Measurements from ENCODE around the gene SNRPA. TPM values are rescaled to one million over a fixed set of nuclear protein-coding genes. Genes with fewer than 3 reads are reported as not detected.
A peak's percentile ranks its signal among the peaks of the same experiment; 100 is the strongest.

The SNRPA gene
- total and polyA plus RNA-seq, 4 donors = 44.5 to 77.4 (median 58.6) TPM

DNA sequence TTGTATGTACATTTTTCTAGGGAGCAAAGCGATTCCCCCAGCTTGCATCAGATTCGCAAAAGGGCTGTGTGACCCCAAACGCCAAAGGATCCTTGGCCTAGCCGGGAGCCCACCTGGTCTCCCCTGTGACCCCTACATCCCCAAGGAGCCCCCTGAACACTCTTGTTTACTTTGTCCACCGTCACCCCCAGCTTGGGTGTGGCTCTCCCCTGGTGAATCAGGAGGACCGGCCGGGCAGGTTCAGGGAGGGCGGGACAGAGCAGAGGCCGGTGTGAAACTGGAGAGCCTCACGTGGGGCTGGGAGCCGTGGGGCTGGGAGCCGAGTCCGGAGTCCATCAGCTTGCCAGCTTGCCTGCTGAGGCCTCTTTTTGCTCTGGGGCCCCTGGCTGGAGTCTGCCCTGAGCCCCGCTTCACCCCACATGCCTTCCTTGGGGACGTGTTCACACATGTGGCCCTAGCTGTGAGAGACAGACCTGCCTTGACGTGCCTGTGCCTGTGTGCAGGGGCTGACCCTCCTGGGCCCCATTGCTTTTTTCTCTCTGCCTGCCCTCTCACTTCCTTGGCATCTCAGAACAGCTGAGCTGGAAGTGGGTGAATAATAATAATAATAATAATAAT lies 32.1 kb upstream of the SNRPA start:
- H3K4me3 ChIP-seq = peak overlapping the region; percentile 79
- peak overlapping the region; percentile 74 to 92 for H3K9ac ChIP-seq (ENCODE audit: insufficient read depth in 1 of 2, low read length in 2 of 2)
- WGBS, 2 donors = 18 to 31% methylated on average over 16 of the region's 16 CpGs
- ATAC-seq (ENCODE audit: insufficient read depth, low FRiP score) = no peak
- peak overlapping the region; percentile 93 to 95 for H3K27ac ChIP-seq (ENCODE audit: low read depth in 1 of 2, low read length in 1 of 2)
- no peaks in the 10 kb centered on the region for H3K27me3 ChIP-seq (ENCODE audit: control insufficient read depth in 3 of 3, insufficient read depth in 3 of 3, low read length in 2 of 3)
- H3K9me3 ChIP-seq (ENCODE audit: control insufficient read depth in 4 of 4, insufficient read depth in 3 of 4, low read length in 3 of 4) = no peaks in the 10 kb centered on the region
- peaks cover 0 to 8% (median under 1%) of the 10 kb centered on the region in 4 donors for H3K36me3 ChIP-seq (ENCODE audit: control insufficient read depth in 4 of 4, insufficient read depth in 4 of 4, low read length in 4 of 4)
- peaks cover 13 to 47% (median 20%) of the 10 kb centered on the region in 5 donors for H3K4me1 ChIP-seq (ENCODE audit: control insufficient read depth in 5 of 5, insufficient read depth in 5 of 5, low read length in 5 of 5)
- peak; percentile 32 to 54 (median 51) for DNase-seq
- TF ChIP-seq, protein P1, sequence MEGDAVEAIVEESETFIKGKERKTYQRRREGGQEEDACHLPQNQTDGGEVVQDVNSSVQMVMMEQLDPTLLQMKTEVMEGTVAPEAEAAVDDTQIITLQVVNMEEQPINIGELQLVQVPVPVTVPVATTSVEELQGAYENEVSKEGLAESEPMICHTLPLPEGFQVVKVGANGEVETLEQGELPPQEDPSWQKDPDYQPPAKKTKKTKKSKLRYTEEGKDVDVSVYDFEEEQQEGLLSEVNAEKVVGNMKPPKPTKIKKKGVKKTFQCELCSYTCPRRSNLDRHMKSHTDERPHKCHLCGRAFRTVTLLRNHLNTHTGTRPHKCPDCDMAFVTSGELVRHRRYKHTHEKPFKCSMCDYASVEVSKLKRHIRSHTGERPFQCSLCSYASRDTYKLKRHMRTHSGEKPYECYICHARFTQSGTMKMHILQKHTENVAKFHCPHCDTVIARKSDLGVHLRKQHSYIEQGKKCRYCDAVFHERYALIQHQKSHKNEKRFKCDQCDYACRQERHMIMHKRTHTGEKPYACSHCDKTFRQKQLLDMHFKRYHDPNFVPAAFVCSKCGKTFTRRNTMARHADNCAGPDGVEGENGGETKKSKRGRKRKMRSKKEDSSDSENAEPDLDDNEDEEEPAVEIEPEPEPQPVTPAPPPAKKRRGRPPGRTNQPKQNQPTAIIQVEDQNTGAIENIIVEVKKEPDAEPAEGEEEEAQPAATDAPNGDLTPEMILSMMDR (IDR thresholded peaks at IDR 0.05; ENCODE audit: control extremely low read depth, extremely low read depth) = no peak

DNA sequence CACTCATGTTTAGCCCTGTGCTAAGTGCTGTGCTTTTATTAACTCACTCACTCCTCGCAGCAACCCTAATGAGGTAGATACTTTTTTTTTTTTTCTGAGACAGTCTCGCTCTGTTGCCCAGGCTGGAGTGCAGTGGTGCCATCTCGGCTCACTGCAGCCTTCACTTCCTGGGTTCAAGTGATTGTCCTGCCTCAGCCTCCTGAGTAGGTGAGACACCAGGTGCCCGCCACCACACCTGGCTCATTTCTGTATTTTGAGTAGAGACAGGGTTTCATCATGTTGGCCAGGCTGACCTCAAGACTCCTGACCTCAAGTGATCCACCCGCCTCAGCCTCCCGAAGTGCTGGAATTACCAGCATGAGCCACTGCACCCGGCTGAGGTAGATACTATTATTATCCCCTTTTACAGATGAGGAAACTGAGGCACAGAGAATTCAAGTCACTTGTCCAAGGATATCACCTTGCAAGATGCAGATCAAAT lies 31.5 kb upstream of the SNRPA start:
- H3K9me3 ChIP-seq (ENCODE audit: control insufficient read depth in 4 of 4, insufficient read depth in 3 of 4, low read length in 3 of 4) = no peaks in the 10 kb centered on the region
- peaks cover 13 to 43% (median 20%) of the 10 kb centered on the region in 5 donors for H3K4me1 ChIP-seq (ENCODE audit: control insufficient read depth in 5 of 5, insufficient read depth in 5 of 5, low read length in 5 of 5)
- WGBS, 2 donors = 48 to 74% methylated on average over 7 of the region's 7 CpGs
- no peak for ATAC-seq (ENCODE audit: insufficient read depth, low FRiP score)
- no peaks in the 10 kb centered on the region for H3K27me3 ChIP-seq (ENCODE audit: control insufficient read depth in 3 of 3, insufficient read depth in 3 of 3, low read length in 2 of 3)
- H3K36me3 ChIP-seq (ENCODE audit: control insufficient read depth in 4 of 4, insufficient read depth in 4 of 4, low read length in 4 of 4) = peaks cover 0 to 13% (median 2%) of the 10 kb centered on the region in 4 donors
- TF ChIP-seq, protein P1 (IDR thresholded peaks at IDR 0.05; ENCODE audit: control extremely low read depth, extremely low read depth) = no peak
- peak overlapping the region in 1 of 2 donors; percentile 92 for H3K9ac ChIP-seq (ENCODE audit: insufficient read depth in 1 of 2, low read length in 2 of 2)
- DNase-seq = no peak
- peak overlapping the region; percentile 22 for H3K4me3 ChIP-seq
- peak overlapping the region; percentile 77 to 95 for H3K27ac ChIP-seq (ENCODE audit: low read depth in 1 of 2, low read length in 1 of 2)

DNA sequence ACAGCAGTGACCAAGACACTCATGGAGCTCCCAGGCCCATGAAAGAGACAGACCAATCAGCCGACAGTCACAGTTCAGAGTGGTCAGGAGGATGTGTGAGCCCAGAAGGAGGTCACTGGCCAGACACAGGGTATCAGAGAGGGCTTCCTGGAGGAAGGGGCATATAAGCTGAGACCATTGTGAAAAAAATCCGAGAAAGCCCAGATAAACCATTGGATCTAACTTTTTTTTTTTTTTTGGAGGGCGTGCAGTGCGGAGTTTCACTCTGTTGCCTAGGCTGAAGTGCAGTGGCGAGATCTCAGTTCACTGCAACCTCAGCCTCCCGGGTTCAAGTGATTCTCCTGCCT lies 29.9 kb upstream of the SNRPA start:
- Histone ChIP-seq H3K27me3 (ENCODE audit: control insufficient read depth in 3 of 3, insufficient read depth in 3 of 3, low read length in 2 of 3) (no peaks in the 10 kb centered on the region), H3K27ac (ENCODE audit: low read depth in 1 of 2, low read length in 1 of 2) (peak overlapping the region; percentile 92 to 97), H3K4me1 (ENCODE audit: control insufficient read depth in 5 of 5, insufficient read depth in 5 of 5, low read length in 5 of 5) (peaks cover 11 to 29% (median 13%) of the 10 kb centered on the region in 5 donors), H3K36me3 (ENCODE audit: control insufficient read depth in 4 of 4, insufficient read depth in 4 of 4, low read length in 4 of 4) (peaks cover 6 to 18% (median 10%) of the 10 kb centered on the region in 4 donors), H3K9me3 (ENCODE audit: control insufficient read depth in 4 of 4, insufficient read depth in 3 of 4, low read length in 3 of 4) (no peaks in the 10 kb centered on the region), H3K4me3 (no peak overlapping the region), H3K9ac (ENCODE audit: insufficient read depth in 1 of 2, low read length in 2 of 2) (no peak overlapping the region)
- ATAC-seq (ENCODE audit: insufficient read depth, low FRiP score) (no peak), DNase-seq (no peak)
- TF ChIP-seq, protein P1 (IDR thresholded peaks at IDR 0.05; ENCODE audit: control extremely low read depth, extremely low read depth) = no peak
- 79 to 85% methylated on average over 6 of the region's 6 CpGs for WGBS, 2 donors
